OCI-LY1 (cell line): ENCODE measurements around the gene ZNF263.

Experiments used
- H2AFZ ChIP-seq: fragments of 200-600 bp; sonication (generic), shearing (Covaris generic); 2 replicates; pipeline ENCODE4 v1.6.0; 2014; ENCODE audit warnings: antibody characterized with exemption, mild to moderate bottlenecking, low read length
- H3F3A ChIP-seq: fragments of 200-600 bp; sonication (generic), shearing (Covaris generic); 2 replicates; pipeline ENCODE4 v1.6.0; 2014; ENCODE audit warnings: mild to moderate bottlenecking, antibody characterized with exemption, low read length, moderate library complexity; ENCODE audit not compliant: insufficient read depth
- H3K27ac ChIP-seq: fragments of 200-600 bp; sonication (generic); 2 replicates; pipeline ENCODE4 v1.5.1; 2014; ENCODE audit warnings: low read length, mixed run types, mild to moderate bottlenecking, low read depth; ENCODE audit not compliant: poor library complexity, severe bottlenecking
- H3K27me3 ChIP-seq: fragments of 200-600 bp; sonication (generic); 2 replicates; pipeline ENCODE4 v1.6.0; 2014; ENCODE audit warnings: antibody characterized with exemption, mild to moderate bottlenecking, low read length, moderate library complexity; ENCODE audit not compliant: insufficient read depth
- H3K36me3 ChIP-seq: fragments of 200-600 bp; sonication (generic); 2 replicates; pipeline ENCODE4 v1.6.1; 2014; ENCODE audit warnings: mild to moderate bottlenecking, antibody characterized with exemption, low read length, moderate library complexity, mixed read lengths; ENCODE audit not compliant: insufficient read depth
- H3K4me1 ChIP-seq: fragments of 200-600 bp; sonication (generic); 2 replicates; pipeline ENCODE4 v1.5.1; 2014; ENCODE audit warnings: mild to moderate bottlenecking, low read length, moderate library complexity; ENCODE audit not compliant: insufficient read depth, severe bottlenecking
- H3K4me2 ChIP-seq: fragments of 200-600 bp; sonication (generic), shearing (Covaris generic); 2 replicates; pipeline ENCODE4 v1.6.1; 2014; ENCODE audit warnings: low read length
- H3K4me3 ChIP-seq: fragments of 200-600 bp; sonication (generic); 2 replicates; pipeline ENCODE4 v1.5.1; 2014; ENCODE audit warnings: low read length, low read depth, mild to moderate bottlenecking, mixed read lengths; ENCODE audit not compliant: poor library complexity, severe bottlenecking
- H3K79me2 ChIP-seq: fragments of 200-600 bp; shearing (Covaris generic); 2 replicates; pipeline ENCODE4 v1.6.1; 2016; ENCODE audit warnings: mixed run types, low read length, mixed read lengths; ENCODE audit not compliant: insufficient read depth
- H3K9ac ChIP-seq: fragments of 200-600 bp; sonication (generic), shearing (Covaris generic); 2 replicates; pipeline ENCODE4 v1.6.1; 2014; ENCODE audit warnings: mild to moderate bottlenecking, low read length, mixed read lengths
- H3K9me2 ChIP-seq: fragments of 200-600 bp; sonication (generic), shearing (Covaris generic); 2 replicates; pipeline ENCODE4 v1.6.1; 2014; ENCODE audit warnings: low read depth, mild to moderate bottlenecking, low read length, mixed read lengths
- H3K9me3 ChIP-seq: fragments of 200-600 bp; shearing (Covaris generic); 2 replicates; pipeline ENCODE4 v1.6.1; 2014; ENCODE audit warnings: low read length, mixed read lengths
- H4K20me1 ChIP-seq: fragments of 200-600 bp; sonication (generic), shearing (Covaris generic); 2 replicates; pipeline ENCODE4 v1.6.0; 2016; ENCODE audit warnings: mild to moderate bottlenecking, low read length; ENCODE audit not compliant: insufficient read depth
- EZH2 ChIP-seq: fragments of 200-600 bp; sonication (generic), shearing (Covaris generic); IDR thresholded peaks from 2 replicates; pipeline ENCODE4 v1.8.0; 2017; ENCODE audit warnings: borderline replicate concordance, mixed run types, mild to moderate bottlenecking, antibody characterized with exemption, low read length, moderate library complexity, mixed read lengths
- TF ChIP-seq, protein P1 (sequence below): fragments of 200-600 bp; sonication (generic), shearing (Covaris generic); IDR thresholded peaks from 2 replicates; pipeline ENCODE4 v1.5.1; 2017; ENCODE audit warnings: mild to moderate bottlenecking, antibody characterized with exemption, low read length, moderate library complexity, mixed read lengths

The ZNF263 gene

DNA sequence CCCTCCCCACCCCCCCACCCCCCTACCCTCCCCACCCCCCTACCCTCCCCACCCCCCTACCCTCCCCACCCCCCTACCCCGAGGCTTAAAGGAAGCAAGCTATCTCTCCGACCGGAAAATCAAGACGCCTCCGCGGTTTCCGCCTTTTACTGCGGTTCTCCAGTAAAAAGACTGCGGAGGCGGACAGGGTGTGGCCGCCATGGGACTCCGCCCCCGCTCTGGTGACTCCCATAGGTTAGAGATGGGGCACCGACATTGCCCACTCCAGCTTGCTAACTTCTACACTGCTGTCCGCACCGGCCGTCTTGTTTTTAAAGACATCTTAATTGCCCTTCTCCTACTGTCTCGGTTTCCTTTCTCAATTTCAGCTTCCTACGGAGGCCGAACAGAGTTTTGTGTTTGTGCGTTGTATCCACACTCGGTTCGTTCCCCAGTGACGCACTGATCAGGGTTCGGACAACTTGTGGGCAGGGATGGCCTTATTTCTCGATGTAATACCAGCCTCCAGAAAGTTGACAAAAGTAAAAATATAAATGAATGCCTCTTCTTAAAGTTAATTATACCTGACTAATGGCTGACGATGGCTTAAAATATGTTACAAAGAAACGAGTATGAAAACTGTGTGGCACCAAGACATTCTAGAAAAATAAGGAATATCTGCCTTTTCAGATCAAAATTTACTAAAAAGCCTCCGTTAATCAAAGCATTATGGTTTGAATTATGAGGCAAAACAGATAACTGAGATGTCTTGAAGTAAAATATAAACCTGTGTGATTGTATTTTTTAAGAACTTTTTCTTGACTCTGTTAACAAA, 47.2 kb upstream of the ZNF263 start:
- no peak overlapping the region for H3K4me3 ChIP-seq
- no peaks in the 10 kb centered on the region for H4K20me1 ChIP-seq
- H2AFZ ChIP-seq, result no peak overlapping the region
- H3K9ac ChIP-seq, result no peak overlapping the region
- H3F3A ChIP-seq, result no peaks in the 10 kb centered on the region
- TF ChIP-seq, protein P1, sequence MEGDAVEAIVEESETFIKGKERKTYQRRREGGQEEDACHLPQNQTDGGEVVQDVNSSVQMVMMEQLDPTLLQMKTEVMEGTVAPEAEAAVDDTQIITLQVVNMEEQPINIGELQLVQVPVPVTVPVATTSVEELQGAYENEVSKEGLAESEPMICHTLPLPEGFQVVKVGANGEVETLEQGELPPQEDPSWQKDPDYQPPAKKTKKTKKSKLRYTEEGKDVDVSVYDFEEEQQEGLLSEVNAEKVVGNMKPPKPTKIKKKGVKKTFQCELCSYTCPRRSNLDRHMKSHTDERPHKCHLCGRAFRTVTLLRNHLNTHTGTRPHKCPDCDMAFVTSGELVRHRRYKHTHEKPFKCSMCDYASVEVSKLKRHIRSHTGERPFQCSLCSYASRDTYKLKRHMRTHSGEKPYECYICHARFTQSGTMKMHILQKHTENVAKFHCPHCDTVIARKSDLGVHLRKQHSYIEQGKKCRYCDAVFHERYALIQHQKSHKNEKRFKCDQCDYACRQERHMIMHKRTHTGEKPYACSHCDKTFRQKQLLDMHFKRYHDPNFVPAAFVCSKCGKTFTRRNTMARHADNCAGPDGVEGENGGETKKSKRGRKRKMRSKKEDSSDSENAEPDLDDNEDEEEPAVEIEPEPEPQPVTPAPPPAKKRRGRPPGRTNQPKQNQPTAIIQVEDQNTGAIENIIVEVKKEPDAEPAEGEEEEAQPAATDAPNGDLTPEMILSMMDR, result no peak
- no peak for TF ChIP-seq EZH2
- H3K27ac ChIP-seq, result no peak overlapping the region
- H3K79me2 ChIP-seq, result no peaks in the 10 kb centered on the region
- no peak overlapping the region for H3K4me2 ChIP-seq
- H3K36me3 ChIP-seq, result peaks cover 28% of the 10 kb centered on the region
- peaks cover 14% of the 10 kb centered on the region for H3K4me1 ChIP-seq
- H3K27me3 ChIP-seq, result no peaks in the 10 kb centered on the region
- H3K9me3 ChIP-seq, result peaks cover 9% of the 10 kb centered on the region; the same call in 1 of the 2 replicates
- H3K9me2 ChIP-seq, result no peaks in the 10 kb centered on the region

DNA sequence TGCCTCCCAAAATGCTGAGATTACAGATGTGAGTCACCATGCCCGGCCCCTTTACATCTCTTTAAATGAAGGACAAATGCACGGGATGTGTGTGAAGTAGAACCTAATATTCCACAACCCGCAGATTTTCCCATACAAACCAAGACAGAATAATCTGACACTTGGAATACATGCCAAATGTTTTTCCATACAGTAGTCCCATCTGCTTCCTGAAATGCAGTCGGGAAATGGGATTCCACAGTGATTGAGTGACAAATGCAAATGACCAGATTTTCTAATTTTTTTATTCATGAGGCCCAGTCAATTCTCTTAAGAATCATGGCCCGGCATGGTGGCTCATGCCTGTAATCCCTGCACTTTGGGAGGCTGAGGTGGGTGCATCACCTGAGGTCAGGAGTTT, 41.5 kb upstream of the ZNF263 start:
- peaks cover 3% of the 10 kb centered on the region; the same call in 1 of the 2 replicates for H3K9me3 ChIP-seq
- no peaks in the 10 kb centered on the region for H4K20me1 ChIP-seq
- H3K27me3 ChIP-seq, result no peaks in the 10 kb centered on the region; the same call in 1 of the 2 replicates
- no peak overlapping the region for H3K4me3 ChIP-seq
- no peak overlapping the region for H2AFZ ChIP-seq
- no peaks in the 10 kb centered on the region for H3K9me2 ChIP-seq
- H3K27ac ChIP-seq, result no peak overlapping the region
- H3K4me2 ChIP-seq, result no peak overlapping the region
- H3K4me1 ChIP-seq, result no peaks in the 10 kb centered on the region
- H3K36me3 ChIP-seq, result no peaks in the 10 kb centered on the region
- H3K79me2 ChIP-seq, result no peaks in the 10 kb centered on the region
- TF ChIP-seq, protein P1, result no peak
- TF ChIP-seq EZH2, result no peak
- no peak overlapping the region for H3K9ac ChIP-seq
- no peaks in the 10 kb centered on the region for H3F3A ChIP-seq

DNA sequence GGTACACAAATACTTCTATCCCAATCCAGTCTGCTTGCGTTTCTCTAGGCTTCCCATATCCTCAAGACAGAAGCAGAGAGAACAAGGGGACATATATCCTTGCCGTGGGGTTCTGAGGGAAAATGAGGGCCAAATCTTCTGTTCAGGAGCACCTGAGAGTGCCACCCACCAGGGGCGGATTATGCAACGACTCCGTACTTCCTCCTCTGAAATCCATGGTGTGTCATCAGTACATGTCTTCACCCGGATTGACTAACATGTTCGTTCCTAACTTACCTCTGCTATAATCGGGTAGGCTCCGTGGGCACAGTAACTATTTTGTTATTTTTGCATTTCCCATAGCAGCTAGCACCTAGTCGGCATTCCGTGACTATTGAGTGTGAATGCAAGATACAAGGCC, 40.6 kb upstream of the ZNF263 start:
- H3K9ac ChIP-seq, result no peak overlapping the region
- no peaks in the 10 kb centered on the region; the same call in 1 of the 2 replicates for H3K27me3 ChIP-seq
- H4K20me1 ChIP-seq, result no peaks in the 10 kb centered on the region
- no peaks in the 10 kb centered on the region for H3F3A ChIP-seq
- TF ChIP-seq, protein P1, result no peak
- TF ChIP-seq EZH2, result no peak
- no peak overlapping the region for H3K4me3 ChIP-seq
- no peaks in the 10 kb centered on the region for H3K36me3 ChIP-seq
- H3K9me3 ChIP-seq, result no peaks in the 10 kb centered on the region
- no peaks in the 10 kb centered on the region for H3K79me2 ChIP-seq
- H2AFZ ChIP-seq, result no peak overlapping the region
- H3K4me1 ChIP-seq, result no peaks in the 10 kb centered on the region
- H3K9me2 ChIP-seq, result no peaks in the 10 kb centered on the region
- no peak overlapping the region for H3K27ac ChIP-seq
- no peak overlapping the region for H3K4me2 ChIP-seq
